ENCODE results near the gene ZNF470. TPM values are rescaled to one million over a fixed set of nuclear protein-coding genes. Genes with fewer than 3 reads are reported as not detected.

The ZNF470 gene
- total RNA-seq, 2 experiments from 2014 or later = 0.56 to 0.85 TPM

DNA sequence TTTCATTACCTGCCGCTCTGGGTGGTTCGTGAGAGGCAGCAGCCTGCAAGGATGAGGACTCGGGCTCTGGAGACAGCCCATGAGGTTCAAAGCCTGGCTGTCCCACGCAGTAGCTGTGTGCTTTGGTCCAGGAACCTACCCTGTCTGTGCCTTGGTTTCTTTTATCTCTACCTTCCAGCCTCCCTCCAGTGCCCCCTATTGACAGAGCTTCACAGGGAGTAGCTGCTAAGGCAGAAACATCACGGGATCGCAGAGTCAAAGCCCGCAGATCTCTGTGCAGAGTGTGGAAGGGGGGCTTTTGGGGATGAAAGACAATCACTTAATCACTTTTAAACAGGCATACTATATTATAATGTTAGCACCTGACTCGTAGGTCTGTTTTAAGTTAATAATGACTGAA, 44.0 kb downstream of the ZNF470 start:
- no peak overlapping the region for H3K4me3 ChIP-seq (ENCODE audit: low read length)
- intact Hi-C loops (cut with DNase I, micrococcal nuclease) = no loop called here
- Mint-ChIP-seq H3K4me1 (ENCODE audit: low read depth) (no peaks in the 10 kb centered on the region), H3K36me3 (ENCODE audit: low read depth) (peaks cover 99% of the 10 kb centered on the region), H3K4me3 (no peak overlapping the region), H3K9me3 (peaks cover 39% of the 10 kb centered on the region), H3K27me3 (no peaks in the 10 kb centered on the region), H3K27ac (no peak overlapping the region)
- ATAC-seq (ENCODE audit: poor library complexity) (no peak), DNase-seq (no peak)
- ChIA-PET CTCF (no interaction called here), POLR2A (no interaction called here)
- TF ChIP-seq, protein P1, sequence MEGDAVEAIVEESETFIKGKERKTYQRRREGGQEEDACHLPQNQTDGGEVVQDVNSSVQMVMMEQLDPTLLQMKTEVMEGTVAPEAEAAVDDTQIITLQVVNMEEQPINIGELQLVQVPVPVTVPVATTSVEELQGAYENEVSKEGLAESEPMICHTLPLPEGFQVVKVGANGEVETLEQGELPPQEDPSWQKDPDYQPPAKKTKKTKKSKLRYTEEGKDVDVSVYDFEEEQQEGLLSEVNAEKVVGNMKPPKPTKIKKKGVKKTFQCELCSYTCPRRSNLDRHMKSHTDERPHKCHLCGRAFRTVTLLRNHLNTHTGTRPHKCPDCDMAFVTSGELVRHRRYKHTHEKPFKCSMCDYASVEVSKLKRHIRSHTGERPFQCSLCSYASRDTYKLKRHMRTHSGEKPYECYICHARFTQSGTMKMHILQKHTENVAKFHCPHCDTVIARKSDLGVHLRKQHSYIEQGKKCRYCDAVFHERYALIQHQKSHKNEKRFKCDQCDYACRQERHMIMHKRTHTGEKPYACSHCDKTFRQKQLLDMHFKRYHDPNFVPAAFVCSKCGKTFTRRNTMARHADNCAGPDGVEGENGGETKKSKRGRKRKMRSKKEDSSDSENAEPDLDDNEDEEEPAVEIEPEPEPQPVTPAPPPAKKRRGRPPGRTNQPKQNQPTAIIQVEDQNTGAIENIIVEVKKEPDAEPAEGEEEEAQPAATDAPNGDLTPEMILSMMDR (IDR thresholded peaks at IDR 0.05) = no peak
- no peak overlapping the region for H3K27ac ChIP-seq (ENCODE audit: low read depth in 1 of 2, low read length in 2 of 2)
- H3K27me3 ChIP-seq (ENCODE audit: control insufficient read depth in 1 of 2, insufficient read depth in 2 of 2, low read length in 2 of 2) = no peaks in the 10 kb centered on the region
- H3K9me3 ChIP-seq (ENCODE audit: control insufficient read depth in 1 of 2, insufficient read depth in 1 of 2, low read length in 2 of 2) = peaks cover 36 to 99% of the 10 kb centered on the region in 2 experiments
- H3K36me3 ChIP-seq (ENCODE audit: insufficient read depth, low read length) = peaks cover 14% of the 10 kb centered on the region
- no peaks in the 10 kb centered on the region for H3K4me1 ChIP-seq (ENCODE audit: insufficient read depth, low read length)

DNA sequence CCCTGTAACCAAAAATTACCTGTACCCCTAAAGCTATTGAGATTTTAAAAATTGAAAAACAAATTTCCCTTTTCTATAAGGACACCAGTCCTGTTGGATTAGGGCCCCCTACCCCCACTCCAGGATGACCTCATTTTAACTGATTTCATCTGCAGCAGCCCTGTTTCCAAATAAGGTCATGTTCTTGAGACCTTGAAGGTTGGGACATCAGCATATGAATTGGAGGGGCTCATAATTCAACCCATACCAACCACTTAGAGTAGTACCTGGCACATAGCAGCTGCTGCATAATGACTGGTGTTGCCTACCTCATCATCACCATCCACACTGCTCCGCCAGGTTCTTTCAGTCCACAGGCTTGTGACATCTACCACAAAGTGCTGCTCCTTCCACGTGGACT, 45.5 kb downstream of the ZNF470 start:
- DNase-seq (no peak), ATAC-seq (ENCODE audit: poor library complexity) (no peak)
- intact Hi-C loops (cut with DNase I, micrococcal nuclease) = no loop called here
- no peaks in the 10 kb centered on the region for H3K4me1 ChIP-seq (ENCODE audit: insufficient read depth, low read length)
- peaks cover 44% of the 10 kb centered on the region for H3K9me3 Mint-ChIP-seq
- H3K27me3 Mint-ChIP-seq = no peaks in the 10 kb centered on the region
- no peaks in the 10 kb centered on the region for H3K4me1 Mint-ChIP-seq (ENCODE audit: low read depth)
- POLR2A ChIA-PET = no interaction called here
- no peak overlapping the region for H3K27ac ChIP-seq (ENCODE audit: low read depth in 1 of 2, low read length in 2 of 2)
- no peaks in the 10 kb centered on the region for H3K27me3 ChIP-seq (ENCODE audit: control insufficient read depth in 1 of 2, insufficient read depth in 2 of 2, low read length in 2 of 2)
- TF ChIP-seq, protein P1 (IDR thresholded peaks at IDR 0.05) = no peak
- H3K36me3 ChIP-seq (ENCODE audit: insufficient read depth, low read length) = peaks cover 19% of the 10 kb centered on the region
- H3K27ac Mint-ChIP-seq = no peak overlapping the region
- H3K4me3 ChIP-seq (ENCODE audit: low read length) = no peak overlapping the region
- H3K36me3 Mint-ChIP-seq (ENCODE audit: low read depth) = peaks cover 99% of the 10 kb centered on the region
- peaks cover 40 to 99% of the 10 kb centered on the region in 2 experiments for H3K9me3 ChIP-seq (ENCODE audit: control insufficient read depth in 1 of 2, insufficient read depth in 1 of 2, low read length in 2 of 2)
- no peak overlapping the region for H3K4me3 Mint-ChIP-seq
- CTCF ChIA-PET = no interaction called here

DNA sequence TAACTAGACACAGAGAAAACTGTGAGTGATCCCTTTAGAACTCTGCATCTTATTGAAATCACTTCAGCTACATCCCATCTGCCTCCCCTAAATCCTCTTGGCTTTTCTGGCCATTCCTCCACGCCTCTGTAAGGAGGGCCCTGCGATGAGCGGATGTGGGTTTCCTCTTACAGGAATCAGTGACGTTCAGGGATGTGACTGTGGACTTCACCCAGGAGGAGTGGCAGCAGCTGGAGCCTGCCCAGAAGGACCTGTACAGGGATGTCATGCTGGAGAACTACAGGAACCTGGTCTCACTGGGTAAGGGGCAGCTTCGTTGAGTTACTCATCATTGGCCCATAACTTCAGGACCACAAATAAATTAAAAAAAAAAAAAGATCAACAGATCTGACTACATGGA, 46.4 kb downstream of the ZNF470 start:
- ChIA-PET CTCF (no interaction called here), POLR2A (no interaction called here)
- Histone ChIP-seq H3K36me3 (ENCODE audit: insufficient read depth, low read length) (peaks cover 26% of the 10 kb centered on the region), H3K27ac (ENCODE audit: low read depth in 1 of 2, low read length in 2 of 2) (no peak overlapping the region), H3K27me3 (ENCODE audit: control insufficient read depth in 1 of 2, insufficient read depth in 2 of 2, low read length in 2 of 2) (no peaks in the 10 kb centered on the region), H3K9me3 (ENCODE audit: control insufficient read depth in 1 of 2, insufficient read depth in 1 of 2, low read length in 2 of 2) (peaks cover 41 to 99% of the 10 kb centered on the region in 2 experiments), H3K4me1 (ENCODE audit: insufficient read depth, low read length) (no peaks in the 10 kb centered on the region), H3K4me3 (ENCODE audit: low read length) (no peak overlapping the region)
- Mint-ChIP-seq H3K9me3 (peaks cover 37% of the 10 kb centered on the region), H3K36me3 (ENCODE audit: low read depth) (peaks cover 99% of the 10 kb centered on the region), H3K4me3 (no peak overlapping the region), H3K4me1 (ENCODE audit: low read depth) (no peaks in the 10 kb centered on the region), H3K27me3 (no peaks in the 10 kb centered on the region), H3K27ac (no peak overlapping the region)
- TF ChIP-seq, protein P1 (IDR thresholded peaks at IDR 0.05) = no peak
- intact Hi-C loops (cut with DNase I, micrococcal nuclease) = no loop called here
- ATAC-seq (ENCODE audit: poor library complexity) (no peak), DNase-seq (no peak)
